ENCODE data around the gene CHODL.

Gene CHODL

GRCh38 chr21:18294100-18294499 lies 49.5 kb downstream of the CHODL start:
- DNase-seq = no peak

- no peak for DNase-seq
Observed at GRCh38 chr21:18298228-18298627, 53.6 kb downstream of the CHODL start.

Measured in stimulated activated naive CD4-positive, alpha-beta T cell treated with Interleukin-2 at 50 U/mL for 16 hours (primary cell).